IgD-negative memory B cell (primary cell): Measurements from ENCODE around the gene PSIP1. TPM values are rescaled to one million over a fixed set of nuclear protein-coding genes. Genes with fewer than 3 reads are reported as not detected.
"Not testable (repeated sequence)": the region's sequence is repeated elsewhere in the genome, so short reads cannot be mapped to it uniquely, and the experiment has no call there.

ENCODE experiments used
- H3K27ac Mint-ChIP-seq, 3 donors: one replicate each; pipeline ENCODE4 v1.8.0; 2020 to 2022; ENCODE audit warnings: mild to moderate bottlenecking in 3 of 3, mixed read lengths in 3 of 3, moderate library complexity in 1 of 3
- H3K27me3 Mint-ChIP-seq: one replicate; pipeline ENCODE4 v1.8.0; 2021; ENCODE audit warnings: mixed read lengths
- H3K36me3 Mint-ChIP-seq: one replicate; pipeline ENCODE4 v1.8.0; 2020; ENCODE audit warnings: mild to moderate bottlenecking, mixed read lengths
- H3K4me1 Mint-ChIP-seq, 3 donors: one replicate each; pipeline ENCODE4 v1.8.0; 2020 to 2022; ENCODE audit warnings: mixed read lengths in 3 of 3, mild to moderate bottlenecking in 1 of 3
- H3K4me3 Mint-ChIP-seq, 4 donors: one replicate each; pipeline ENCODE4 v1.8.0; 2020 to 2022; ENCODE audit warnings: mild to moderate bottlenecking in 4 of 4, mixed read lengths in 4 of 4, moderate library complexity in 3 of 4
- H3K9me3 Mint-ChIP-seq, 3 donors: one replicate each; pipeline ENCODE4 v1.8.0; 2020 to 2021; ENCODE audit warnings: mixed read lengths in 3 of 3, mild to moderate bottlenecking in 1 of 3
- polyA plus RNA-seq: library from polyadenylated mRNA; unstranded; fragments of 300-500 nt; fragmentation: Illumina TruSeq; gene quantifications from one replicate; pipeline ENCODE4 v1.2.3, GENCODE V29; 2021

PSIP1 gene
- polyA plus RNA-seq: 112 TPM

- Mint-ChIP-seq H3K9me3 (no peaks in the 10 kb centered on the region), H3K27me3 (no peaks in the 10 kb centered on the region), H3K4me3 (peak within 1 kb of the TSS; percentile 93 to 99 (median 98)), H3K27ac (peak within 1 kb of the TSS; percentile 97 to 100 (median 99)), H3K4me1 (peaks cover 29 to 54% (median 47%) of the 10 kb centered on the region in 3 donors), H3K36me3 (no peaks in the 10 kb centered on the region)
Observed at GRCh38 chr9:15510789-15511575, at the start of gene PSIP1. PSIP1 (minus strand) TSS chr9:15510970; CDS start chr9:15510188, 782 bp downstream.

GRCh38 chr9:15553528-15553898 lies 42.7 kb upstream of the PSIP1 start:
- H3K36me3 Mint-ChIP-seq: peaks cover 2% of the 10 kb centered on the region
- peaks cover 0 to 2% (median 0%) of the 10 kb centered on the region in 3 donors for H3K9me3 Mint-ChIP-seq
- peaks cover 2 to 18% (median 13%) of the 10 kb centered on the region in 3 donors for H3K4me1 Mint-ChIP-seq
- H3K4me3 Mint-ChIP-seq: peak overlapping the region; percentile 87 to 97 (median 94)
- no peaks in the 10 kb centered on the region for H3K27me3 Mint-ChIP-seq
- peak overlapping the region in 2 of 3 donors; percentile 43 to 67 for H3K27ac Mint-ChIP-seq

GRCh38 chr9:15552636-15553527 lies 42.1 kb upstream of the PSIP1 start, which contains the start of gene CCDC171:
CCDC171 (plus strand) TSS chr9:15553043; CDS start chr9:15564089, 11,046 bp downstream.
- Mint-ChIP-seq H3K9me3 (peaks cover 0 to 2% (median 0%) of the 10 kb centered on the region in 3 donors), H3K27ac (peak within 1 kb of the TSS; percentile 43 to 94 (median 65)), H3K4me3 (peak within 1 kb of the TSS; percentile 87 to 97 (median 94)), H3K36me3 (peaks cover 2% of the 10 kb centered on the region), H3K27me3 (no peaks in the 10 kb centered on the region), H3K4me1 (peaks cover 2 to 18% (median 13%) of the 10 kb centered on the region in 3 donors)

- Mint-ChIP-seq H3K9me3 (no peaks in the 10 kb centered on the region), H3K4me3 (peak overlapping the region in 1 of 4 donors; percentile 71), H3K27me3 (no peaks in the 10 kb centered on the region), H3K27ac (no peak overlapping the region), H3K4me1 (peaks cover 2 to 18% (median 11%) of the 10 kb centered on the region in 3 donors), H3K36me3 (no peaks in the 10 kb centered on the region)
Observed at GRCh38 chr9:15549611-15550010, 38.8 kb upstream of the PSIP1 start.

- Mint-ChIP-seq H3K27ac (no peak overlapping the region), H3K36me3 (no peaks in the 10 kb centered on the region), H3K27me3 (no peaks in the 10 kb centered on the region), H3K4me3 (no peak overlapping the region), H3K4me1 (no peaks in the 10 kb centered on the region), H3K9me3 (no peaks in the 10 kb centered on the region)
Observed at GRCh38 chr9:15543047-15543813, 32.5 kb upstream of the PSIP1 start.

GRCh38 chr9:15542624-15543023 lies 31.9 kb upstream of the PSIP1 start:
- no peaks in the 10 kb centered on the region for H3K36me3 Mint-ChIP-seq
- H3K9me3 Mint-ChIP-seq: no peaks in the 10 kb centered on the region
- H3K27me3 Mint-ChIP-seq: no peaks in the 10 kb centered on the region
- no peak overlapping the region for H3K4me3 Mint-ChIP-seq
- no peak overlapping the region for H3K27ac Mint-ChIP-seq
- no peaks in the 10 kb centered on the region for H3K4me1 Mint-ChIP-seq

GRCh38 chr9:15541872-15542271 lies 31.1 kb upstream of the PSIP1 start:
- Mint-ChIP-seq H3K36me3 (no peaks in the 10 kb centered on the region), H3K27ac (no peak overlapping the region), H3K4me1 (no peaks in the 10 kb centered on the region), H3K4me3 (no peak overlapping the region), H3K9me3 (no peaks in the 10 kb centered on the region), H3K27me3 (no peaks in the 10 kb centered on the region)

GRCh38 chr9:15531380-15531779 lies 20.6 kb upstream of the PSIP1 start:
- peaks cover 2% of the 10 kb centered on the region for H3K27me3 Mint-ChIP-seq
- H3K4me3 Mint-ChIP-seq: no peak overlapping the region
- no peaks in the 10 kb centered on the region for H3K9me3 Mint-ChIP-seq
- H3K36me3 Mint-ChIP-seq: no peaks in the 10 kb centered on the region
- no peak overlapping the region for H3K27ac Mint-ChIP-seq
- H3K4me1 Mint-ChIP-seq: peaks cover 0 to 3% (median 0%) of the 10 kb centered on the region in 3 donors

- Mint-ChIP-seq H3K27ac (no peak overlapping the region), H3K36me3 (no peaks in the 10 kb centered on the region), H3K27me3 (peaks cover 2% of the 10 kb centered on the region), H3K4me1 (peaks cover 0 to 3% (median 0%) of the 10 kb centered on the region in 3 donors), H3K4me3 (peak overlapping the region in 1 of 4 donors; percentile 28), H3K9me3 (no peaks in the 10 kb centered on the region)
Observed at GRCh38 chr9:15529566-15530324, 19.0 kb upstream of the PSIP1 start.

- not testable (repeated sequence) for H3K4me3 Mint-ChIP-seq, H3K27ac Mint-ChIP-seq, H3K27me3 Mint-ChIP-seq, H3K9me3 Mint-ChIP-seq, H3K36me3 Mint-ChIP-seq, H3K4me1 Mint-ChIP-seq
Observed at GRCh38 chr9:15527035-15527434, 16.3 kb upstream of the PSIP1 start.

- Mint-ChIP-seq H3K9me3 (no peaks in the 10 kb centered on the region), H3K4me3 (no peak overlapping the region), H3K4me1 (peaks cover 0 to 3% (median 0%) of the 10 kb centered on the region in 3 donors), H3K36me3 (no peaks in the 10 kb centered on the region), H3K27me3 (peaks cover 4% of the 10 kb centered on the region), H3K27ac (peak overlapping the region in 1 of 3 donors; percentile 59)
Observed at GRCh38 chr9:15525958-15526357, 15.2 kb upstream of the PSIP1 start.

- H3K36me3 Mint-ChIP-seq: no peaks in the 10 kb centered on the region
- peaks cover 0 to under 1% (median 0%) of the 10 kb centered on the region in 3 donors for H3K4me1 Mint-ChIP-seq
- peaks cover 4% of the 10 kb centered on the region for H3K27me3 Mint-ChIP-seq
Observed at GRCh38 chr9:15524845-15525455, 14.2 kb upstream of the PSIP1 start.

GRCh38 chr9:15522130-15522755 lies 11.5 kb upstream of the PSIP1 start:
- Mint-ChIP-seq H3K4me3 (no peak overlapping the region), H3K27ac (no peak overlapping the region), H3K27me3 (peaks cover 2% of the 10 kb centered on the region), H3K4me1 (no peaks in the 10 kb centered on the region), H3K9me3 (no peaks in the 10 kb centered on the region), H3K36me3 (peaks cover under 1% of the 10 kb centered on the region)

More at GRCh38 chr9:15524845-15525455, 14.2 kb upstream of the PSIP1 start:
- no peaks in the 10 kb centered on the region for H3K9me3 Mint-ChIP-seq
- H3K4me3 Mint-ChIP-seq: no peak overlapping the region
- H3K27ac Mint-ChIP-seq: no peak overlapping the region
